HG03439 (cell line): ENCODE results near the gene CCDC110.

Source experiments
- ATAC-seq: cut with Tn5 transposase; IDR thresholded peaks from one replicate; pipeline ENCODE4 v1.9.1; 2021; ENCODE audit warnings: mild to moderate bottlenecking, moderate library complexity; ENCODE audit not compliant: unreplicated experiment

CCDC110 gene

DNA sequence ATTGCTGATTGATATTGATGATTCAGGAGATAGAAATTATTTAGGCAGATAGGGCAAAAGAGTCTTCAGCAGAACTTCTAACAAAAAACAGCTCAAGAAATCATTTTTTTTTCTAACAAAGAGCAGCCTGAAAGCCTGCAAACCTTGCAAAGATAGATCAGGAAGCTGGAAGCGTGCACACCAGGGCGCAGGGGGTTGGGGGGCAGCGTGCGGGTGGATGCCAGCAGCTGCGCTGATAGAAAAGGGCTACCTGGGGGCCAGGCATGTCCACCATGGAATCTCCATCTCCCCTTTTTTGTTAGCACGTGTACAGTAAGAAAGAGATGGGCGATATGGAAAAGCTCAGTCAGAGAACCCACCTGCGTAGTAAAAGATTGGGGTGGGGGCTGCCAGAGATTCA is 1.7 kb upstream of the CCDC110 start:
- no peak for ATAC-seq

DNA sequence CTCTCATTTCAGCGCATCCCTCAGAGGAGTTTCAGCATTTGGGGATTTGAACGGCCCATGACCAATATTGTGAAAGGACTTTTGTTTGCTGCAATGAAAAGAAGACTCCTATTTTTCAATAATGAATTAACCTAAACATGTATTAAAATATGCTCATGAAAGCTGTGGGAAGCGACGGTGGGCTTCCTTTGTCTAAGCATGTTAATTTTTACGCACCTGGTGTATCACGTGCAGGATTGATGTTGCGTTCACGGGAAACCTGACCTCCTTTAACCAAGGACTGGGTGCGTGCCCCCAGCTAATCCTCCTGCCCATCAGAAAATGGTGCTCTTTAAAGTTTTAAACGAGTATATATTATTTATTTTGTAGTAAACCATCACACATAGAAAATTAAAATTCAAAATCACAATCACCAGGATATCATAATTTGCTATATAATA is 590 bp upstream of the CCDC110 start:
- ATAC-seq, result no peak

DNA sequence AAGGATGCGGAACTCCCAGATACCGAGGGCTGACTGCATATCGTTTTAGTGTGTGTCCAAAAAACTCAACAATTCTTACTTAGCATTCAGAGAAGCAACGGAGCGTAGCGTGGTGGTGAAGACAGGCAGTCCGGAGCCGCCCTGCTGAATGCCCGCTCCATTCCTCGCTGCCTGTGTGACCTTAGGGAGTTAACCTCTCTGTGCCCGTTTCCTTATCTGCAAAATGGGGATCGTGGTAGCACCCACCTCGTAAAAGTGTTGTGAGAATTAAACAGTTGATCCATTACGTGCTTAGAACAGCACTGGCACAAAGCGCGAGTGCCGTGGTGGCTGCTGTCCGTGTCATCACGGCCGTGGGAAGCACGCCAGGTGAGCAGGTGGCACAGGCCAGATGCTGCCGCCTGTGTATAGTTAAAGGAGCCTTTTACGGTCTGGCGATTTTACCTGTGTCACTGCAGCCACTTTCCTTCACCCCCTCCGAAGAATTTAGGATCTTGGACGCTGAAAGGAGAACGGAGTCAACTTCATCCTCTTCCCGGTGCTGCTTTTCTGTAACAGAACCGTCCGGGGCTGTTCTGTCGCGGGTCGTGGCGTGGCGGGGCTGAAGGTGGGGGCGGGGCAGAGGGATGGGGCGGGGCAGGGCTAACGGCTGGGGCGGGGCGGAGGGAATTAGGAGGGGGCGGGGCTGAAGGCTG is 885 bp downstream of the CCDC110 start:
- ATAC-seq, result peak; percentile 26

DNA sequence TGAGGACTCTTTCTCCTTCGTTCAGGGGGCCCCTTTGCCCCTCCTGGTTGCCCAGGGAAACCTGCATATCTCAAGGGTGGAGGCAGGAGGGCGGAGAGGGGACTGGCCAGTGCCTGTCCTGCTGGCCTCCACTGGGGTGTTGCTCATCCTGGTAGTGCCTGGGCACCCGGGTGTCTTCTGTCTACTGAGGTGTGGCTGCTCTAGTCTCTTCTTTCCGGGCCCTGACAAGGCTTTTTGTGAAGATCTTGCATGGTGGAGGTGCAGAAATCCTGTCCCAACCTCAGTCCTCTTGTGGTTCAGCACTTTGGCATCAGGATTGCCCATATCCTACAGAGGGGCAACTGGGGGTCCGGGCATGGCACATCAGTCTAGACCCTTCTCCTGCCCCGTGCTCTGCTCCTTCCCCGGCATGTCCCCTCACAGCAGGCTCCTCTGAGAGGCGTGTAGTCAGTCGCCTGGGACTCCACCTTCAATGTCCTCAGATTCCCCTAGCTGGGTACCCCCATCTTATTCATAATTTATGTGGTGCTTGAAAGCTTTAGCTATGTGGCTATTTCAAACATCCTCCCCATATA is 1.9 kb downstream of the CCDC110 start:
- ATAC-seq, result no peak

DNA sequence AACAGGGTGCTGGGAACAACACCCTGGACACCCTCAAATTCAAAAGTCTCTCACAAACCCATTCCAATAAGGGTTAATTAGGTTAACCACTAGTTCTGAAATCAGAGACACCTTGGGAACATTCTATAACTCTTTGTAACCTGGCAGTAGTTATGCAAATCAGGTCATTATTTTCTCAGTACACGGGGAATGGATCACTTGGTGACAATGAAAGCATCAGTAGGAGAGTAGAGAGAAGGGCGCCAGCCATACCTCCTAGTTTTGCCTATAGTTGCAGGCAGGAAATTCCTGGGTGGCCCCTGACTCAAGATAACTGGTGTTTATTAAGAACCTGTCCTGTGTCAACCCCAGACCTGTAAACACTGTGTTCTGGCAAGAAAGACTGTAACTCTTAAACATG is 2.5 kb downstream of the CCDC110 start:
- no peak for ATAC-seq

DNA sequence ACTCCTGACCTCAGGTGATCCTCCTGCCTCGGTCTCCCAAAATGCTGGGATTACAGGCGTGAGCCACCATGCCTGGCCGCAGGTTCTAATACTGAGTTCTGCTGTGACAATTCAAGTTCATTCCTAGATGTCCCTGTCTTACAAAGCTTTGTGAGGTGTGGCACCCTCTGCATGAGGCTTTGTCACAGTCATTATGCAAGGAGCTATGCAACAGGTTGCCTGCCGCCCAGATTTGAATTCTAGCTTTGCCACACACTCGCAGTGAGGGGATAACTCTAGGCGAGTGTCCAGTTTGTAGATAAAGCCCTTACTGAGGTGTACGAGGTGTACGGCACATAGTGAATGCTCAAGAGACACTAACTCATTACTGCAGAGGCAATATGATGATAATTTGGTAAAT is 3.5 kb downstream of the CCDC110 start:
- no peak for ATAC-seq

DNA sequence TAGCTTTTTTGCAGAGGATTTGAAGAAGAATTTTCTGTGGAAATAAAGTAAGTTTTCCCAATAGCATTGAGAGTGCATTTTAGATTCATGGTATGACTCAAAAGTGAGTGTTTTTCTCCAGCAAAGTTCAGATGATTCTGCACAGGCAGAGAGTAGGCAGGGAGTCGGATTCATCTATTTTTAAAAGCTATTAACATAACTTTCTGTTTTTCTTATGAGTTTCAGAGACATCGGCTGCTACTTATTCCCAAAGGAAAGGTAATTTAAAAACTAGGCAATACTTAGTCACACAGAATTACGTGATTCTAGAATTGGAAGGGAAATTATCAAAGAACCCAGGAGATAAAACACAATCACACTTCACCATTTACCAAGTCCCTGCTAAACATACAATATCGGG is 4.4 kb downstream of the CCDC110 start:
- no peak for ATAC-seq

DNA sequence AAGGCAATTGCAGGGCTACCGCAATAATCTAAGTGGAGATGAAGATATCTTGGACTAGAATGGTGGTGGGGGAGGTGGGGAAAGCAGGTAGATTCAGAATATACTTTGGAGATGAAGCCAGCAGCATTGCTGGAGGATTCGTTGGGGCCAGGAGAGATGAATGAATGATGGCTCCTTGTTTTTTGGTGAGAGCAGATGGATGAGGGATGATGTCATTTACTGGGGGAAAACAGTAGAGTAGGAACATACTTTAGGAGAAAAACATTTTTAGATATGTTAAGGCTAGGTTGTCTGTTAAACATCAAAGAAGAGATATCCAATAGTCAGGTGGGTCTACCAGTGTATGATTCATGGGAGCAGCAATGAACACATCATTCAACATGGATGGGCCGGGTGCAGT is 5.8 kb downstream of the CCDC110 start:
- ATAC-seq, result no peak

DNA sequence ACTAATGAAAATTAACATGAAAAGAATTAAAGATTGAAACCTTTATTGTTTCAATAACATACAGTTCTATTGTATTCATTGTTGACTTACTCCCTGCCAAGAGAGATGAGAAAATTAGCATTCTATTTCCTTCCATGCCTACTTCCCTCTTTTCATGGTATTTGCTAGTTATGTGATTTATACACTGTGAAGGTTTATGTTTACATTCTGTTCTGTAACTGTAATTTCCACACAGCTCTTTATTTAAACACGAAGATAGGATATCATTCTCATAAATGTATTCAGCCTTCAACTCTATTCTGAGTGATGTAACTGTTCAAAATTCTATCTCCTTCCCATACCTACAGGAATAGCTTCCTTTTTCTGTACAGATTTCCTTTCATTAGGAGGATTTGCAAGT is 6.6 kb downstream of the CCDC110 start:
- no peak for ATAC-seq

DNA sequence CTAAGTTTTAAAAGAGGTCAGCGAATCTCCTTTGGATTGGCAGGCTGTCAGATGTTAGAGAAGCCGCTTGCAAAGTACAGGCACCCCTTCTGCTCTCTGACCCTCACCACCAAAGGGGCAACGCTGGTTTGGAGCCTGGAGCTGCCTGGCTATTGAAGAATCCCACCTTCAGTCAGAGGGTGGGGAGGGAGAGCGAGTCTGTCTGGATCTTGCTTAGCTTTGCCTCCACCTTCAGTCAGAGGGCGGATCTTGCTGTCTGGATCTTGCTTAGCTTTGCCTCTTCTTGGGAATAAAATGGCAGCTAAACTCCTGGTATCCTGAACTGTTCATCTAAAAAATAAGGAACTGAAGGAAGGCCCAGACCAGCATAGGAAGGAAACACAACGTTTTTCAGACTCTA is 7.3 kb downstream of the CCDC110 start:
- no peak for ATAC-seq

DNA sequence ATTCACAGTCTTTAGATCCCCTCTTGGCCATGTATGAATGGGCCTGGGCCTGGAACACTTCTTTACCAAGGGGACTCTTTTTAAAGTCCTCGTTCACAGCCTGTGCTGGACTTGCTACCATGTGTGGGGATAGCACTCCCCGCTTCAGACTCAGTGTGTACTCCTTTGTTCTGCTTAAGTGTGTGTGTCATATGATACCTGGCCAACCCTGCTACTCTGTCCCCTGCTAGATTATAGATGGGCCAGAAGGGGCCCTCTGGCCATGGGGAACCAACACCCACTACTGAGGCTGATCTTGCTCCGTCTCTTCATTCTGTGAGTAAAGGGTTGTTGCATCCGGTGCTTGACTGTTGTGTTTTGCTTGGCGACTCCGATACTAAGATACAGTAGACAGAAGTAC is 8.0 kb downstream of the CCDC110 start:
- ATAC-seq, result no peak

DNA sequence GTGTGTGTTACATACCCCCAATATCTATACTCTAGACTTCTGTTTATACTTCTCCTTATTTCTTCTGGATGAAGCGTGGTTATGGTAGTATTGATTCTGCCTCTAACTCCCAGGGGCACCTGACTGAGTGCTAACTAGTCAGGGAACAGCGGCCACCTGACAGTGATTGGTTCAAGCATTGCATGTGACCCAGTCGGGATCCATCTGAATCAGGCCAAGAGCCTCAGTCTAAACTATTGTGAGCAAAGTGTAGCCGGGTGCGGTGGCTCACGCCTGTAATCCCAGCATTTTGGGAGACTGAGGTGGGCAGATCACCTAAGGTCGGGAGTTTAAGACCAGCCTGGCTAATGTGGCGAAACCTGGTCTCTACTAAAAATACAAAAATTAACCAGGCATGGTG is 10.0 kb downstream of the CCDC110 start:
- no peak for ATAC-seq

DNA sequence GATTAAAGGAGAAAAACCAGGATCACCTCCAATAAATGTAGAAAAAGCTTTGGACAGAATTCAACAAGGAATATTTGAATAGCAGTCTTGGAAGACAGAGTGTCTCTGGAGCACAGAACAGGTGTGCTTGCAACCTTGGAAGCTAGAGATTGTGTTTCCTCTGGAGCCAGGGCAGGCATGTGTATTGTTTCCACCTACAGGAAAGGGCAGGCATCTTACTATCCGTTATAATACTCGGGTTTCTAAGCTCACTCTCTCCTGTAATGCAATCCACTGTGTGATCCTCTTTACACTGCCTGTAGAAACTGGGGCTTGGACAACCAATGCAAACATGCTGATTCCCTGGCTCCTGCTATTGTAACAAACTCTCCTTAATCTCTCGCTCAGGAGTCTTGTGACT is 14.4 kb downstream of the CCDC110 start:
- no peak for ATAC-seq

DNA sequence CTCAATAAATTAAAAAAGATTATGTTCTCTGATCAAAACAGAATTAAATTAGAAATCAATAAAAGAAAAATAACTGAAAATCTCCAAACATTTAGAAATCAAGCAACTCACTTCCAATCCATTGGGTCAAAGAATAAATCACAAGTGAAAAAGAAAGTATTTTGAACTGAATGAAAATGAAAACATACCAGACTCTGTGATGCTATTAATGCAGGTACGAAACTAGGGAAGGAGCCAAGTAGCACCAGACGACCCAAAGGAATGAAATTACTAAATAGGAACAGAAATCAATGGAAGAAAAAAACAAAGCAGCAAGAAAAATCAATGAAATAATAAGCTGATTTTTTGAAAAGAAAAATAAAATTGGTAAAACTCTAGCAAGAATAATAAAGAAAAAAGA is 15.4 kb downstream of the CCDC110 start:
- no peak for ATAC-seq

DNA sequence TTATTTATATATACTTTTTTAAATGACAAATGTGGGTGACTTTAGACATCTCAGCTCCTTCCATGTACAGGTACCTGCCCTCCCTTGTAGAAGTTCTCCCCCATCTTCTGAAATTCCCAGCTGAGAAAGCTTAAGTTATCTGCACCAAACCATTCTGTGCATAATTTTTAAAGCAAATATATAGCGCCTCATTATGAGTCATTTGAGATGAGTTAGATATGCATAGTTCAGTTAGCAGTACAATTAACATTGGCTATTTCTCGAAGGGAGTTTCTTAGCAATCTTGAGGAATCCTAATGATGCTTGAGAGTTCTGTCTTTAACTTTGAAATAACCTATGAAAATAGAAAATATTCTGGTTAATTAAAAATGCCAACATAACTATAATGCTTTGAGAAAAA is 26.3 kb downstream of the CCDC110 start:
- no peak for ATAC-seq

DNA sequence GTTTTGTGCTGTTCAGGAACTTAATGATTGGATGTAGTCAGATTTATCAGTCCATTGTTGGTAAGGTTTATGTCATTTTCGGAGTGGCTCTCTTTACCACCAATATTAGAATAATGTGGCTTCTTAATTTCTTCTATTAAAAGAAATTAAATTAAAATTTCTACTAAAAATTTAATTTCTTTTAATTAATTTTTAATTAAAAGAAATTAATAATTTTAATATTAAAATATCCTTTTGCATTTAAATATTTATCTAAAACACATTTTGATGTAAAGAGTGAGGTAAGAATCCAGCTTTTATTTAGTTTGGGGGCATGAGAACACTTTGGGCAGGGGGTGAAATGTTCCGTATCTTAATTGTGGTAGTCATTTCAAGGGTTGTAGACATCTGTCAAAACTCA is 30.1 kb downstream of the CCDC110 start:
- ATAC-seq, result no peak

DNA sequence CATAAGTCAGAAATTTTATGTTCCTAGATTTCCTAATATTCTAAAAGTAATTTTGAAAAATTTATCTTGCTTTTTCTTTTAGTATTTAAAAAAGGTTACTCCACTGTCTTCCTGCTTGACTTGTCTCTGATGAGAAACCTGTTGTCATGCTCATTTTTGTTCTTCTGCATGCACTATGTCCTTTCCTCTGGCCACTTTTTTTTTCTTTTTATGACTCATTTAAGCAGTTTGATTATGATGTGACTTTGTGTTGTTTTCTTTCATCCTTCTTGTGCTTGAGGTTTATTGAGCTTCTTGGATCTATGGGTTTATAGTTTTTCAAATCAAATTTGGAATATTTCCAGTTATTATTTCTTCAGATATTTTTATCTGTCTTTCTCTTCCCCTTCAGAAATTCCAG is 33.7 kb downstream of the CCDC110 start:
- ATAC-seq, result no peak

DNA sequence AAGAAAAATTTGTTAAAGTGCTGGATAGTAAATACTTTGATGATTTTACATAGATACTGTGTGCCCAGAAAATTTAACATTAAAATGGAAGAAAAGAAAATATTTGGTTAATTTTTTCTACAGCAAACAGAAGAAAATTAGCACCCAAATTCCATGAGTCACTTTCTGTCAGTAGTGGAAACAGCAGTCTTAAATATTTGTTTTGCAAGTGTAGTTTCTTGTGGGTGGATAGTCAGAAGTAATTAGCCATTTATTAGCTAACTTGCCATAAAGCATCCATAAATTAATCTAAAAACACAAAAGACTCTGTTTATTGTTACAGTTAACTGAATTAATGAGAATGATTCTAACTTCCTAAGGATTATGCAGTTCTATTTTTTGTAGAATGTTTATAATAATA is 36.1 kb downstream of the CCDC110 start:
- no peak for ATAC-seq

DNA sequence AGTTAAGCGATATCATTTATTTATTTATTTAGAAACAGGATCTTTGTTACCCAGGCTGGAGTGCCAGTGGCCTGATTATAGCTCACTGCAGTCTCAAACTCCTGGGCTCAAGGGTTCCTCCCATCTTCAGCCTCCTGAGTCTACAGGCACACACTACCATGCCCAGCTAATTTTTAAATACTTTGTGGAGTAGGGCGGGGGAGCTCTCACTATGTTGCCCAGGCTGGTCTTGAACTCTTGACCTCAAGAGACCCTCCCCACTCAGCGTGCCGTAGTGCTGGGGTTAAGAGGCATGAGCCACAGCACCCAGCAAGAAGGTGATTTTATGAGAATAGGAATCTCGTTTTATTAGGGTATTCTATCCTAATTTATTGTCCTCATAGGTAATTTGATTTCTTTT is 41.9 kb downstream of the CCDC110 start:
- ATAC-seq, result no peak

DNA sequence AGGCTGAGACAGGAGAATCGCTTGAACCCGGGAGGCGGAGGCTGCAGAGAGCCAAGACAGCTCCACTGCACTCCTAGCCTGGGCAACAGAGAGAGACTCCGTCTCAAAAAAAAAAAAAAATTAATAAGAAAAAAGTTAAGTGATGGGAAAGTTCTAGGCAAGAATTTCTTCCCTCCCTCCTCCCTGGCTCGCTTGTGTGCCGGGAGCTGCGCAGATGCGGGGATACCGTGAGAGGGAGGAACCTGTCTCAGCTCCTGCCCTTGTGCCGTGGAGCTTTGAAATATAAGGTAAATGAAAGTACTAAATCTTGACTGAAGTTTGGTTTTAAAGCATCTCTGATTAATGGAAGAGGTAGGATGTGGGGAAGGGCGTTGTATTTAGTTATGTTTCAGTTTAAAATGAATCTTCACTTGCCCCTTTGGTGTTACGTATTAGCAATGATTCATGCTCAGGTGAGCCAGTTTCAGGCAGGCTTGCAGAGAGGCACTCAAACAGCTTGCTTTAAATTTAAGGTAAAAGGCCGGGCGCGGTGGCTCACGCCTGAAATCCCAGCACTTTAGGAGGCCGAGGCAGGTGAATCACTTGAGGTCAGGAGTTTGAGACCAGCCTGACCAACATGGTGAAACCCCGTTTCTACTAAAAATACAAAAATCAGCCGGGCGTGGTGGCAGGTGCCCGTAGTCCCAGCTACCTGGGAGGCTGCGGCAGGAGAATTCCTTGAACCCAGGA is 44.4 kb downstream of the CCDC110 start:
- no peak for ATAC-seq

DNA sequence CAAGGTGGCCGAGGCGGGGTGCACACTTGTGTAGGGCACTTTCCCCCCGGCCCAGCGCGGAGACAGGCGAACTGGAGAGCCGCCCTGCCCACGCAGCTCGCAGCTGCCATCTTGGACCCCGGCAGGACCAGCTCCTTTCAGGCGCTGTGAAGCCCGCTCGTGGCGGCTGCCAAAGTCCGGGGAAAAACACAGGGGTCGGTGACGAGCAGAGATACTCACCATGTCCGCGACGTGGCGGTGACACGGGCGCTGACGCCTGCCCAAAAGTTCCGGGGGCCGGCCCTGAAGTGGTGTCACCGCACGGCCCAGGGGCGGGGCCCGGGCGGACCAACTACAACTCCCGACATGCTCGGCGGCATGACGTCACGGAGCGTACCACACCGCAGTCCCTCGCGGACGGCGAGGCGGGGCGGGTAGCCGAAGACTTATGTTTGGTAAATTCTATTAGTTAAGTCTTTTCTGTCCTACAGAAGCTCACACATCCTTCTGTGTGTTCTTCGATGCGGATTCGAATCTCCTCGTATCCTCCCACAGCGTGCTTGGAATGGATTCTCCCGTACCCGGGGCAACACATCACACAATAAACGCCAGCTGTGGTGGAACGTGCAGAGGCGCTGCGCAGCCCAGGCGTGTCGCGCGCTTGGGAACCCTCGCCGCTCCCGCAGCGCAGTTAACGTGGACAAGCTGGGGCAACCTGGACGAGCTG is 45.7 kb downstream of the CCDC110 start, which contains the start of gene UFSP2:
TSS of gene UFSP2 (minus strand) at position 318 of the 706 bp plus-strand sequence. CDS start at position 222, 96 bp downstream.
- ATAC-seq, result peak; percentile 94
